Neural progenitor cell (in vitro differentiated cells): ENCODE measurements around the gene PRKAG3.

Experiments
- EZH2 ChIP-seq: fragments of 200-600 bp; sonication (generic); IDR thresholded peaks from 2 replicates; pipeline ENCODE4 v1.6.1; 2017; ENCODE audit warnings: antibody characterized with exemption, mild to moderate bottlenecking, moderate library complexity
- EZH2phosphoT487 ChIP-seq: fragments of 200-600 bp; sonication (generic); IDR thresholded peaks from 2 replicates; pipeline ENCODE4 v1.6.1; 2017; ENCODE audit warnings: antibody characterized with exemption

- TF ChIP-seq EZH2 (no peak), EZH2phosphoT487 (peak; percentile 32)
Observed at GRCh38 chr2:218876562-218877219, 45.1 kb upstream of the PRKAG3 start.
